HG03097 (cell line): ENCODE results near the gene ACTR1A.
A peak's percentile ranks its signal among the peaks of the same experiment; 100 is the strongest.

Experiments used
- ATAC-seq: cut with Tn5 transposase; IDR thresholded peaks from one replicate; pipeline ENCODE4 v1.9.1; 2021; ENCODE audit not compliant: unreplicated experiment, low FRiP score

Gene ACTR1A

GRCh38 chr10:102432162-102432950 is 70.2 kb downstream of the ACTR1A start, which contains the start of gene CUEDC2:
CUEDC2 (minus strand) TSS chr10:102432574; CDS start chr10:102425188, 7,386 bp downstream.
- ATAC-seq = peak; percentile 79

DNA sequence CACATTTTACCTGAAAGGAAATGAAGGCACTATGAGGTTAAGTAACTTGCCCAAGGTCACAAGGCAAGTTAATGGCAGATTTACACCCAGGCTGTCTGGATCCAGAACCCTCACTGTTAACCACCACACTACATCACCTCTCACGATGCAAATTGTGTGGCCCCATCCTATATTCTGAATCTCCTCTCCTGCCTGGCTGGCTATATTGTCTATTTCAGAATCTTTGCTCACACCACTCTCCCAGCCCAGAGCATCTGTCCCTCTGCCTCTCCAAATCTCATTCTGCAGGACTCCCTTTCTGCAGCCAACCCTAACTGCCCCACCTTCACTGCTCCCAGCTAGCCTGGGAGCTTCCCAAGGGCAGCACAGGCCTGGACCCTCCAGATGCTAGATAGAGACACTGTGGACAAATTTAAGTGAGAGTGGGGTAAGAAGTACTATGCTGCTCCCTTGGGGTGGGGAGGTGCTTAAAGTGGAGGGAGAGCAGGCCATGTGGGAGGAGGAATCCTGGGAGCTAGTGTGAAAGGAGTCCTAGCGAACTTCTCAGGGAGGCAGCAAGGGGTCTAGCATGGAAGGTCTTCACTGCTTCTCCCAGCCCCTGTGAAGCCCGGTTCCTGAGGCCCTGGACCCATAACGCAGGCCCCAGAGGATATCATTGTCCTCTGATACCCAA is 70.9 kb downstream of the ACTR1A start:
- ATAC-seq = no peak

- no peak for ATAC-seq
Measured at GRCh38 chr10:102429468-102429867, 73.0 kb downstream of the ACTR1A start.
